Measurements from ENCODE around the gene CPED1.

Gene CPED1

GRCh38 chr7:121297843-121298242, 309.3 kb downstream of the CPED1 start:
- Histone ChIP-seq H3K36me3 (no peaks in the 10 kb centered on the region), H3K4me3 (ENCODE audit: low read depth, low read length) (no peak overlapping the region), H3K27me3 (ENCODE audit: insufficient read depth, low read depth, severe bottlenecking) (no peaks in the 10 kb centered on the region), H3K9me3 (ENCODE audit: severe bottlenecking) (no peaks in the 10 kb centered on the region), H3K27ac (no peak overlapping the region)
- no peak for DNase-seq
- TF ChIP-seq CTCF (IDR thresholded peaks at IDR 0.05; ENCODE audit: low read depth, low read length) = no peak

- Histone ChIP-seq H3K27ac (no peak overlapping the region), H3K27me3 (ENCODE audit: insufficient read depth, low read depth, severe bottlenecking) (no peaks in the 10 kb centered on the region), H3K4me3 (ENCODE audit: low read depth, low read length) (no peak overlapping the region), H3K9me3 (ENCODE audit: severe bottlenecking) (no peaks in the 10 kb centered on the region), H3K36me3 (no peaks in the 10 kb centered on the region)
- DNase-seq = no peak
- TF ChIP-seq CTCF (IDR thresholded peaks at IDR 0.05; ENCODE audit: low read depth, low read length) = no peak
Observed at GRCh38 chr7:121298831-121299239, 310.3 kb downstream of the CPED1 start.

DNA sequence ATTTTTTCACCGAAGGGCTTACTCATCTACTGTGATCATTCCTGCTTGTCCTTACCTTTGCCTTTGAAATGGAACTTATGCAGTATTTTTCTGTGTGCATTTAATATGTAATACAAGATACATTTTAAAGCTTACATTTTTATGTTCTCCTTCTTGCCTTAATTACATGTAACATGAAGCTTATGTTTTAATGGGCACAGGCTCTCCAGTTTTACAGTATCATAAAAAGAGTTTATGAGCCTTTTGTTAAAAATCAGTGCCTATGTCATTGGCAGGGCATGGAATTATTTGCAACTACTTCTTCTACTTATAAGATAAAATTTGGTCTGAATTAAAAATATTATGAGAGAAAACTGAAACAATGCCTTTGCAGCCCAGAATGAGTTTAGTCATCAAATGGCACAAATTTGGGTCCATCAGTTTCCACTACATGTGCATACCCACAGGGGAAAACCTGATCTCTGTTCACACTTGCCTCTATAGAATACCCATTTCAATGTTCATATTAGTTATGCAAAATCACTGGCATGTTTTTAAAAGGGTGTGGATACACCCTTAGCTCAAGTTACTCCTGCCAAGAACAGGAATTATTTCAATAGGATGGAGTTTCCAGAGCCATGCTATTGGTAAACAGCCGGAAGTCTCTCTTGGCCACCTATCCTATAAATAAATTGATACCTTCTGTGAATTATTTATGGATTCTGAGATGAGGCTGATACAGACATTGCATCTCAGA, 312.3 kb downstream of the CPED1 start:
- no peaks in the 10 kb centered on the region for H3K27me3 ChIP-seq (ENCODE audit: insufficient read depth, low read depth, severe bottlenecking)
- no peak for TF ChIP-seq CTCF (IDR thresholded peaks at IDR 0.05; ENCODE audit: low read depth, low read length)
- H3K9me3 ChIP-seq (ENCODE audit: severe bottlenecking) = no peaks in the 10 kb centered on the region
- no peaks in the 10 kb centered on the region for H3K36me3 ChIP-seq
- no peak for DNase-seq
- no peak overlapping the region for H3K27ac ChIP-seq
- no peak overlapping the region for H3K4me3 ChIP-seq (ENCODE audit: low read depth, low read length)

DNA sequence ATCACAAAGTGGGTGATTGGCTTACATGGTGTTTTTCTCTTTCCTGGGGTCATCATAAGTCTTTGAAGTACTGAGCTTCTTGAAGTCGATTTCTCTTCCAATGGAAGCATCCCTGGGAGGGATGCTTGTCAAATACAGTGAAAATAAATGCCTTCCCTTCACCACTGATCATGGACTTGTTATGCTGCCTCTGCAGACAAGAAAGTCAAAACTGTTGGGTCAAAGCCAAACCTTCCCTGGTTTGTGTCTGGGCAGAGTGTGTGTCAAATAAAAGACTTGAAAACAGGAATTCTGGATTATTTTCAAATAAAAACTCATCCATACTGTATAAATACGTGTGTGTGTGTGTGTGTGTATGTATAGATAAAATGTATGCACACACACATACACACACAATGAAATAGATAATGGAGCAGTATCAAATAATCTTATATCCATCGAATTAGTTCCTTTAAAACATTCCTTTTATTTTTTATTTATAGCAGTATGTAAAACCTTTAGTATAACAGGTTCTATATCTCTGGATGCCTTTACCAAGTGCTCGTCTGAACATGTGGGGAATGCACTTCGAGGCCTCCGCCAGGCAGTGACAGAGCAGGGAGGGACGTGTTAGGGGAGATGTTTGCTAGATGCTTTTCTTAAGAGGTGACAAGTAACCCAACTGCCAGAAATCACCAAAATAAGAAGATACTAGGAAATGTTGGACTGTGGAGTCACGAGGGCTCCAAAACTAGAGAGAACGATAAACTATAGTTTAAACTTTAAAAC, 313.1 kb downstream of the CPED1 start:
- H3K9me3 ChIP-seq (ENCODE audit: severe bottlenecking) = no peaks in the 10 kb centered on the region
- no peaks in the 10 kb centered on the region for H3K36me3 ChIP-seq
- H3K27me3 ChIP-seq (ENCODE audit: insufficient read depth, low read depth, severe bottlenecking) = no peaks in the 10 kb centered on the region
- H3K27ac ChIP-seq = no peak overlapping the region
- no peak overlapping the region for H3K4me3 ChIP-seq (ENCODE audit: low read depth, low read length)
- TF ChIP-seq CTCF (IDR thresholded peaks at IDR 0.05; ENCODE audit: low read depth, low read length) = no peak
- DNase-seq = no peak

DNA sequence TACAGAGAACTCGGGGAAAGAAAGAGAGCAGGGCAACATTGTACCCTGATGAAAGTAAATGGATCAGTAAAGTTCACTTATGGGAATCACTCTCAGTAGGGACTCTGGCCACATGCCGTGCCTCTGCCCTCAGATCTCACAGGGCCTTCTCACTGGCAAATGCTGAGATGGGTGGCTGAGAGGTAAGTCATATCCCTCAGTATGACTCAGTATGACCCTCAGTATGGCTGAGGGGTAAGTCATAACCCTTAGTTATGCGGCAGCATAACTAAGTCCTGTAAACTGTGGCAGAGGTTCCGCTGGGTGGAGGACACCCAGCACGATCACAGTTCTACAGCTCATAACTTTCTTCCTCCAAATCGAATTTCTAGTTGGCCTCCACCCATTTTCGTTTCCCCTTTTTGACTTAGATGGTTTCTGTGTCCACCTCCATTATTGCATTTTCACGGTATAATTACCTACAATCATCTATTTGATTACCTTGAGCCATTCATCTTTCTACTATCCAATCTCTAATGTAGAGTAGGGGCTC, 313.8 kb downstream of the CPED1 start:
- DNase-seq = no peak
- no peaks in the 10 kb centered on the region for H3K27me3 ChIP-seq (ENCODE audit: insufficient read depth, low read depth, severe bottlenecking)
- no peaks in the 10 kb centered on the region for H3K36me3 ChIP-seq
- H3K27ac ChIP-seq = no peak overlapping the region
- no peaks in the 10 kb centered on the region for H3K9me3 ChIP-seq (ENCODE audit: severe bottlenecking)
- no peak for TF ChIP-seq CTCF (IDR thresholded peaks at IDR 0.05; ENCODE audit: low read depth, low read length)
- H3K4me3 ChIP-seq (ENCODE audit: low read depth, low read length) = no peak overlapping the region
